HG03442 (cell line): ENCODE data around the gene EXPH5.

Experiments
- ATAC-seq: cut with Tn5 transposase; IDR thresholded peaks from one replicate; pipeline ENCODE4 v1.9.1; 2021; ENCODE audit warnings: mild to moderate bottlenecking, moderate library complexity; ENCODE audit not compliant: unreplicated experiment

Gene EXPH5

DNA sequence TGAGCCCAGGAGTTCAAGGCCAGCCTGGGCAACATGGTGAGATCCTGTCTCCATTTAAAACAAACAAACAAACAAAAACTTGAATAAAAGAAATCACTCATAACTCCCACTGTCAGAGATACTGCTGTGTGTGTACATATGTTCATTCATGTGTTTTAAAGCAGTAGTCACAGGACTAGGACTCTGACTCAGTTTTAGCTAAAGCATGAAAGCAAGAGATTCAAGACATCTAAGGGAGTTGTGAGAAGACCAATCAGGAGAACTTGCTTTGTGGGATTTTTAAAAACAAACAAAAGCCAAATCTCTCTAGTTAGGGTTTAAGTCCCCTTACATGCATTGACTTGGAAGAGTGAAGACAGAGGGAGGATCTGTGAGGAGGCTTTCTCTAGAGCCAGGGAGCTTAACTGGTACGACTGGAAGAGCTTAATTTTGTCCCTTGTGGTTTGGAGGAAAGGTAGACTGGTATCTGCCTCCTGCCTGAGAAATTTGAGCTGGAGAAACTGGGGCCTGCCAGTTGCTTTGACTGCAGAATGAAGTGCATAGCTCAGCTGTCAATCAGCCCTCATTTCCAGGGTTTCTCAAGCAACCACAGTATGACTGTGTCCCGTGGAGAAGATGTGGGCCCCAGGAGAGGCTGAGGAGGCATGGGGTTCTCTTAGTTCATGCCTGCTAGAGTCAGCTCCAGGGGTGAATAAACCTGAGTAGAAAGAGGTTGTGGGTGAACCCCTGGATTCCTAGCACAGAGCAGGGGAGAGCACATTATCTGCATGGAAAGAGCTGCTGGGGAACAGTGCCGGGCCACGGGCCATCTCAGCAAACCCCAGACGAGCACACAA is 30.6 kb downstream of the EXPH5 start:
- no peak for ATAC-seq

DNA sequence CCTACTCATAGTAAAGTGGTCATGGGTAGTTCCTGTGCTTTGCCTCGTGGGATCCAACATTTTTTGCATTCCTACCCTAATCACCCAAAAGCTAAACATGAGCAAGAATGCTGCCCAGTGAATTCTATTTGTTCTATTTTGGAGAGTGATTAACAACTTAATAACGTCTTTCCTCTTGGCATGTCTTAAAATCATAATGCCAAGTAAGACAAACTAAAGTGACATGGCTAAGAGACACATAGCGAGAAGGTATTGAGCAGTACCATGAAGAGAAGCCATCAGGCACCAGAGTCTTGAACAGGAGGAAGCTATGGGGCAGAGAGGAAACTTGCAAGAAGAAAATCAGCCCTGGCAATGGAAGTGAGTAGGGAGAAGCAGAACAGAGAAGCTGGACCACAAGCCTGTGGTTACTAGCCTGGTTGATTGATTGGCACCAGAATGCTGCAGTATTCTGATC is 32.0 kb downstream of the EXPH5 start:
- no peak for ATAC-seq

DNA sequence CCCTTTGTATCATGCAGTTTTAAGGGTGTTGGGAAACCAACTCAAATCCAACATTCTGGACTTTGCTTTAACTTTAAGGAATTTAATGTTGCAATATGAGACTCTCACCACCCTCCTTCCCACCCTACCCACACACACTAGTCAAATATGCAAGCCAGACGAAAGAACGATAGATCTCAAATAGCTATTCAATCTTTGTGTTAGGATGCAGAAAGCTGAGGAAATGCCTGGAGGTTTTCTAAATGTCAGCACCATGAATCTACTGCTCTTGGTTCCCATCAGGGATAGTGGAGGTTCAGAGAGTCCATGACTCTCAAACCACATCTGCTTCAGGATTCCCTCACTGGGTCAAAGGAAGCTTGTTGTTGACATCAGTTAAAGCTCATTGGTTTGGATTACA is 33.7 kb downstream of the EXPH5 start:
- ATAC-seq: no peak

DNA sequence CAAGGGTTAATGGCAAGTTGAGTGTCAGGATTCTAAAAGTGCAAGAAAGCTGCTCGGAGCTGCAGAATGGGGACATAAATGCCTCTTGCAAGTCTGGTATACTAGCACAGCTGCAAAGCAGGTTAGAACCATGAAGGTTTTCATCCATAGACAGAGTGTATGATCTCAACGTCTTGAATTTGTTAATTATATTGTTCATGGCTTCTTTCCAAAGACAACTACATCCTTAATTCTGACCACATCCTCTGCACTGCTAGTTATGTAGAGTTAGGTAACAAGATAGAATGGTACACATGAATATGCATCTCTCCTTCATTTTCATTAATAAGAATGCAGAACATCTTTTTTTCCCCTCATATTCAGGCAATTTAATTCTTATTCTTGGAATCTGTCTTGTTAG is 34.2 kb downstream of the EXPH5 start:
- ATAC-seq: no peak

DNA sequence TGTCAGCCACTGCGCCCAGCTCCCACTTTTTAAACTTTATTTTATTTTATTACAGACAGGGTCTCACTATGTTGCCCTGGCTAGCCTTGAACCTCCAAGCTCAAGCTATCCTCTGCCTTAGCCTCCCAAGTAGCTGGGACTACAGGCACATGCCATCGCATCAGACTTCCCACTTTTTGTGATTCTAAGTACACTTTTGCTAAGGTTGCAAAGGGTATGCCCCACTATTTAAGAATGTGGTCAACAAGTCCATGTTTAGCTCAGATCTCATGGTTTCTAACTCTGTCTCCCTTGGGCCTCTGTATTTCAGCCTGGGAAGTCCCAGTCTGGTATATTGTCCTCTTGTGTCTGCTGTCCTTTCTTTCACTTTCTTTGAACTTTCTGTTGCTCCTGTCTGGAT is 35.3 kb downstream of the EXPH5 start:
- peak; percentile 90 for ATAC-seq

DNA sequence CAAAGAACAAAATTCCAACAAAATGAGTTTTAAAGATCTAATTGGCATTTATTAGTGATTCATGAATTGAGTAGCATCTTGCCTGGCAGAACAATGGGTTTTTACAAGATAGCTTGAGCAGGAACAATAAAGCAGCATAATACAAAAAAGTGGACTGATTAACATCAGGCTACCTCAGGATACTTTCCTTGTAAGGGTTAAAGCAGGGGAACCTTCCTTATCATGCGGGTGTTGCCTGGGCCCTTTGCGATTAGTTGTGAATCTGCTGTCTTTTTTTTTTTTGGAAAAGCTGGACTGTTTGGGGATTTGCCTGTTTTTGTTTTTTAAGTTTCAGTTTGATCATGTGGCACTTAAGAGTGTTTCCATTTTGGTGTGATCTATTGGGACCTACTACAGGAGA is 37.5 kb downstream of the EXPH5 start:
- ATAC-seq: no peak

DNA sequence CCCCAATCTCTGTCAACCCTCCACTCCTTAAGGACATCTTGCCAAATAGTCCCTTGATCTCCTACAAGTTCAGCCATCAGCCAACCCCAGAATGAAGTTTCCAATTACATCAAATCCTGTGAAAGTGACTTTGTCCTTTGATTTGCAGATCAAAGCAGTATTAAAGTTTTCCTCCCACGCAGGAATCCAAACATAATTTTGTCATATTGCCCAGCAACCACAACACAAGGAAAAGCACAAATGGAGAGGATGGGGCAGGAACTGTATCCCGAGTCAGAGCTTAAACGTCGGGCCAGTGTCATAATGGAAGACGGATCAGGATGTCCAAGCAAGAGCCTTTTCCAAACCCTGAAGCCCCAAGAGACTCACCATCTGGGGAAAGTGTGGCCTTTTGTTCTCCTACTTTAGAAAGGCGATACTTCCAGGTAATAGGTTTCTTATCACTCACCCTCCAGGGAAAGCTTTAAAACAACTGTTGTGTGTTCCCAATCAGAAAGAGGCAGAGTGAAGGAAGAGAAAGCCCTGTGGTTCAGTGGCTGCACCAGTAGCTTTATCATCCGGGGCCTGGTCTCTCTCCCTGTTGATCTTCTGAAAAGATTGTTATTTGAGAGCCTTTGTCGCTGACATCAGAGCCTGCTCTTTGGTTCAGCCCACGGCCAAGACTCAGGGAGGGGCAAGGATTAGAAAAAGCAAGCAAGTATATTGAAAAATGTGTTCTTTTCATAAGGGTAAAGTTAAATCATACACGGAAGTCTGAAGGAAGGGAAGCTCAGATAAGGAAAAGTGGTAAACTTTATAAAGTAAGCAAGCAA is 41.7 kb downstream of the EXPH5 start:
- ATAC-seq: no peak

DNA sequence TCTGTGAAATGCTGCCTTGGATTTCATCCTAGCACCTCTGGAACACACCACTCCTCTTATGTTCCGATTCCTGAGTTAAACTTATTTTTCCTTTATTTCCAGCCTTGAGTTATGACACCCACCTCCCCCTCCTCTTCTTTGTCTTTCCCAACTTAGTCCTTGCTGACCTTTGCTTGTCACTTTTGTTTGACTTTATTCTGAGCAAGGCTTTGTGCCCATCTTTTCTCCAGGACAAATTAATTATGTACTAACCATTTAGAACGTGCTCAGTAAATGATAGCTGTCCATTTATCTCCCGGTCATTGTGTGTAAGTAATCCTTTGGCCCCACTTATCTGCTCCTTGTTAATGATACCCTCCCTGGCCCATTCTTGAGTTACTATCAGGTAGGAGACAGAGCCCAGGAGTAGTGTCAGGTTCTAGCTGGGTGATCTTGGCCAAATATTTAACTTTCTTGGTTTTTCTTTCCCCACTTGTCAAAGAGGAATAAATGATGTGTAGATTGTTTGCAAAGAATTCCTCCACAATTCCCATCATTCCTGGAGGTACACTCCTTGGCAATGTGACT is 44.2 kb downstream of the EXPH5 start:
- no peak for ATAC-seq

DNA sequence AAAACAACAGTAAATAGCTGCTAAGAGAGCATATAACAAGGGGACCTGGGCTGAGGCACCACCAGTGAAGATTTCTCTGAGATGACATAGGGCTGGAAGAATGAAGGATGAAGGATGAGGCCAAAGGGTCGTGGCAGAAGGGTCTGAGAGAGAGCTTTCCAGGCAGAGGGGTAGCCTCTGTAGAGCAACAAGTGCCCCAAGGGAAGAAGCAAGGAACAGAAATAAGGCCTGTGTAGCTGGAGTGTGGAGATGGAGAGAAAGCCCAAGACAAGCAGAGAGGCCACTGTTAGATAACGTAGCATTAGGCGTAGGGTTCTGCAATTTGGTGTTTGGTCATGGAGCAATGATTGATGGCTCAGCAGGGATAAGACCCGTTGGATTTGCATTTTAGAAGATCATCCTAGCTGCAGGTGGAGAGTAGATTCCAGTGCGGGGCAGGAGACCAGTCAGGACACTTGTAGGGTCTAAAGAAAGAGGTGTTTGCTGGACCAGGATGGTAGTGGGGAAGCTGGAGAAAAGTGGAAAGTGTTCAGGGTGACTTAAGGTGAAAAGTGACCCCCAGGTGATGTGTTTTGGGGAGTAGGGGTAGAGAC is 47.6 kb downstream of the EXPH5 start:
- no peak for ATAC-seq

DNA sequence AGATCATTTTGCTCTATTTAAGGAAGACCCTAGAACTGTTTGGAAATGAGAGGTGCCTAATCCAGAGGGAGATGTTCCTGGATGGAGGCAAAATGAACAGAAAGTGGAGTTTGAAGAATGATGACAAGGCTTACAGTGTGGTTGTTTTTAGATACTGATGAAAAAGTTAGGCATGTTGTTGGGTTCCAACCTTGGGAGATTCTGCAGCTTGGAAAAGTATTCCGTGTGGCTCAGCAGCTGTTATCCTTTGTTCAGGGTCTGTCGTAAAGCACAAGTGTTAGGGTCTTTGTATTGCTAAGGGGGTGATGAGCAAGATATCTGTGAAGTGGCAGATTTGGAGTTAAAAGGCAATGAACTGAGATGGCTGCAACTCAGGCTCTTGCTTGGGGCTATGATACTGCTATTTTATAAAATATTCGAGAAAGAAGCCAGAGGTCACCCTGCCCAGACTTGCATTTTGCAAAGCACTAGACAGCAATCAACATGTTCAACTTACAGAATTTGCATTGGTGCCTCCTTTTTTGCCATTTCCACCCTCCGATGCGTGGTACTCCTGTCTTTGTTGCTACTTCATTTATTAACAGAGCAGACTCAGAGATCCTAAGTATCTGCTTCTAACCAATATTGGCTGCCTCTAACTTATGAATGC is 50.1 kb downstream of the EXPH5 start:
- ATAC-seq: no peak

DNA sequence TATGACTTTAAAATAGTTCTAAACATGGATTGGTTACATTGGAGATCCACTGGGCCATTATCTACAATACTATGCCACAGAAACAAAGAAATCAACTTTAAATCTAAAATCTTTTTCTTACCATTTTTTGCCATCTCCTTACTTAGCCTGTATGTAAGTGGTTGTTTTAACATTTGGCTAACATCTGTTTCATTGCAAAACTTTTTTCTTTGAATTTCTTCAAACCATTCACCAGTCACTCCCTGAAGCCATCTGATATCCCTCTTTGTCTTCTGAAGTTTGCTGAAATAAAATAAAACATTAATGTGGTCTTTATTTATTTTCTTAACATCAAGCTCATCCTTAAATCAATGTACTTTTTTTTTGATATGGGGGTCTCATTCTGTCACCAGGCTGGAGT is 52.0 kb downstream of the EXPH5 start:
- ATAC-seq: no peak

DNA sequence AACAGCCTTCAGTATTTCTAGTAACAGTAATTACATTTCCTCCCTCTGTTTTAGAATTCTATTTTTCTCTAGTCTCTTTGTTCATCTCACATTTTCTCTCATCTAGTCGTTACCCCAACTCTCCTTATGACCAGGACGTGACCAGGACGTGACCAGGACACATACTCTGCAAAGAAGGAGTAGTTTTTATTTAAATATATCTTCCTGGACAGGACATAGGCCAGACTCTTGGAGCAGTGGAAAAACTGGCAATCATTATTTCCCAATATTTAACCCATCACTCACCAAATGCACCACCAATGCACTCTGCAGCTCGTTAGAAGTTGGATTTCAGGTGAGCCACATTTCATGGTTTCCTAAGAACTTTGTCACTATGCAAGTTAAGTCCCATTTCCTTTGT is 55.1 kb downstream of the EXPH5 start:
- no peak for ATAC-seq

DNA sequence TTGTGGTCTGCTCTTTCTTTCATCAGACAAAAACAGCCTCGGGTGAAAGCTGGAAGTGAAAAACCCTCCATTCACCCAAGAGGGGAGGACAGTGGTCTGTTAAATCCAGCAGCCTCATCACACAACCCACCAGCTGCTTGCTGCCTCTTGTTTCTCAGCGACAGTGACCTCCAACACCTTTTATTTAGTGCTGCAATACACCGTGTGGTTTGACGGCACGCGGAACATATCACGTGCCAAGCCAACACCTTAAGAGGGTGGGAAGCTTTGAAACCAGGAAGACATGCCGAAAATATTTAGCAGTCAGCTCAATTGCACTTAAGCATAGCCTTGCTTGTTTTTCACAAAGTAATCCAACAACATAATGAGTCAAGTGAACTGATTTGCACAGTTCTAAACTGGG is 55.5 kb downstream of the EXPH5 start:
- no peak for ATAC-seq

DNA sequence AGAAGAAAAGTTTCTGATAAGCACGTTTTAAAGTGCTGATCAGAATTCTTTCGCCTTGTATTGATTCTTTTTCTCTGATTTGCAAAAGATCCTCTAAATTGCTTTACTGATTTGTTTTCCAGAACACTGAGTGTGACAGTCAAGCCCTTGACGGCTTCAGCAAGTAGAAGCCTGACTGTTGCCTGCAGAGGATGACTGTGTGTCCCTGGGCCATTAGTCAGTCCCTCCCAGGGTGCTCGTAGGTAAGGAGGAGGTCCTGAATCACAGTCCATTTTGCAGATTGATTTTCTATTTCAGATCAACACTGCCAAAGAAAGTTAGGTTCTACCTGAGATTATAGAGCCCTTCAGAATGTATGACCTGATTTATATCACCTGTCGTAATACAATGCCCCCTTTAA is 56.8 kb downstream of the EXPH5 start:
- ATAC-seq: no peak

DNA sequence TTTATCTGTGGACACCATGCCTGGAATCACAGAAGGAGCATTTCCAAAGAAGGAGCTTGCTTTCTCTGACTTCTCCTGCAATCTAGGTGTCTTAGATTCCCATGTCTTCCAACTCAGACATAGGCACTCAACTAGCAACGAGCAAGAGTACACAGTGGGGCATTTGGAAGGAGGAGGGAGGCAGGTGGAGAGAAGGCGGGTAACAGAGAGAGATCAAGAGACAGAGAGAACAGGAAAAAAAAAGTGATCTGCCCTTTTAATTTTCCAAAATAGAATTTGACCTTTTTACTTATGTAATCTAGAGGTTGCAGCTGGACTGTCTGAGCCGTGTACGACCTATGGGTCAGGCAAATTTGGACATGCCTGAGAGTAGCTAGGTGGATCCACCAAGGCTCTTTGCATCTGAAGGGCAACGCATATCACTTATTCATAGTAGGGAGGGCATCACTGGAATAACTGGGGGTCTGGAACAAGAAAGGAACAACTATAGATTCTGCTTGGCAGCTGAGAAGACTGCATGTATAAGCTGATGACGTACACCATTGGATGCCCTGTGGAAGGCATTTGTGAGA is 58.1 kb downstream of the EXPH5 start:
- no peak for ATAC-seq

DNA sequence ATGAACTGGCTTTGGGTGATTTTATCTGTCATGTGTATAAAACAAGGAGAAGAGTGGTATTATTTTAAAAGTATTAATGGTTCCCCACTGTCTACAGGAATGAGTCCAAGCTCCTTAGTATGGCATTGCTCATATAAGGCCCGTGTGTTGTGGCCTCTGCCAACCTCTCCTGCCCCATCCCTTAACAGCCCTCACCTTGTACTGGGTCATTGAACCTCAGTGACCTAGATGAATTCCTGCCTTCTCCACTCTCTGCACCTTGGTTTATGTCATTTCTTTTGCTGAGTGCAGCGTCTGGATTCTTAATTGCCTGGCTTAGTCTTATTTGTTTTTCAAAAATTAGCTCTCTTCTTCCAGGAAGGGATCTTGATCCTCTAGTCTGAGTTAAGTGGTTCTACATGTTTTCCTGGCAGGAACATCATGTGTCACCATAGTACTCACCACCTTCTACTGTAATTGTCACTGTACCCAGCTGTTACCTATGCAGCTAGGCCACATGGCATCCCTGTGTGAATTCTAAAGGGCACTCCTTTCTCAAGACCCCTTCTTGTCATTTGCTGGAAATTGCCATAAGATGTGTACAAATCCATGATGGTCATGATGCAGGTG is 59.2 kb downstream of the EXPH5 start:
- ATAC-seq: no peak

DNA sequence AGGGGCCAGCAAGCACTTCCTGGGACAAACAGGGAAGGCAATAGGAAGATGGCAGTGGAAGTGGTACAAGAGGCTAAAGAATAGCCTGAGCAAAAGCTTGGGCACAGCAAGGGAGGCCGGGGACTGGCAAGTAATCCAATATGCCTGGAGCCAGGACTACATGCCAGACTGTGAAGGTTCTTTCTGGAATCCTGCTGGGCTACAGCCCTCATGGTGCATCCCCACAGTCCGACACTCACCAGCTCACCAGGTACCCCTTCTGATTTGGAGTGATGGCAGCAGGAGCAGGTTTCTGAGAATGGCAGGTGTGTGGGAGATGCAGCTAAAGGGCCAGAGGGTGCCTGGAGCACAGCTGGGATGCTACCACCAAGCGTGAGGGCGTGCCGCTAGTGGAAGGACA is 63.1 kb downstream of the EXPH5 start:
- ATAC-seq: no peak

DNA sequence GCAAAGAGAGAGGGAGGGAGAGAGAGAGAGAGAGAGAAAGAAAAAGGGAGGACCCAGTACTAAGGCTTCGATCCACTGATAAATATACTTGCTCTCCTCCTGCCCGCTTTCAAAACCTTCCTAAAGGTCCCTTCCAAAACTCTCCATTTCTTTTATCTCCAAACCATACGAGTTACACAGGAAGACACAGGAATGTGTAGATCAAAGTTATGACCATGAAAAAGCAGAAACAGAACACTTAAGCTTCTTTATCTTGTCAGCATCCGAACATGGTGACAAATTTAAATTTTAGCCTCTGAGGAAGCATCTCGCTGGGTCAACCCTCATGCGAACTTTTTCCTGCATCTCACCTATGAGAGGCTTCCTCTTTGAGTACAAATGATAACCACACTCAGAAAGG is 66.2 kb downstream of the EXPH5 start:
- ATAC-seq: no peak

DNA sequence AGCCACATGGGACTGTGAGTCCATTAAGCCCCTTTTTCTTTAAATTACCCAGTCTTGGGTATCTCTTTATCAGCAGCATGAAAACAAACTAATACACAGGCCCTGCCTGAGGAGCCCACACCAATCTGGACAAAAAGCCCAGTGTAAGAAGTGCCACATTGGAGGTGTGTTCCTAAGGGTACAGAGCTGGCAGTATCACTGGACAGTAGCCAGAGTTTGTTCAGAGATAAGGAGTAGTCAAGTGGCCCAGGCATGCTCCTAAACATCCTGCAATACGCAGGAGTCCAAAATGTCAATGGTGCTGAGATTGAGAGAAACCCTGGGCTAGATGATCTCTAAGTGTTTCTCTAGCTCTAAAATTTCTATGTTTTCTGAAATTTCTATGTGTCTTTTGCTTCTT is 68.4 kb downstream of the EXPH5 start:
- no peak for ATAC-seq

DNA sequence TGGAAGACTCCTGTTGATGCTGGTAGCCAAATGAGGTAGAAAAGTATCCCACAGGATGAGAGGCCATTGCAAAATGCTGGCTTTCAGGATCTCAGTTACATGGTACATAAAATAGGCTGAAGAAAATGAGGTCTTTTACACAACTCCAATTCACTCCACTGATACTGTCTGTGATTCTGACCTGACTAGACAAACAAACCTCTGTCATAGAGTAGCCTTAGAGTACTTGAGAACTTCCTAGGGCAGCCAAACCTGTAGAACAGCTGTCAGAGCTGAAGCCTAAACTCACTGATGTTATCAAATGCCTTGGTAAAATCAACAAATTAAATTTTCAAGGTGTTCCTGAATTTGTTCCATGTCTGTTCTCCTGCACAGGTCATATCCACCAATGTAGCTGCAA is 69.1 kb downstream of the EXPH5 start:
- ATAC-seq: no peak
